ENCODE data around the gene C19orf38. TPM values are rescaled to one million over a fixed set of nuclear protein-coding genes. Genes with fewer than 3 reads are reported as not detected.

Gene C19orf38
- total and polyA plus RNA-seq, 9 of the 15 experiments (the other 6 are each of a cell fraction or from before 2014, with no cell fraction given), result 0.14 to 0.18 TPM; not detected in 7

DNA sequence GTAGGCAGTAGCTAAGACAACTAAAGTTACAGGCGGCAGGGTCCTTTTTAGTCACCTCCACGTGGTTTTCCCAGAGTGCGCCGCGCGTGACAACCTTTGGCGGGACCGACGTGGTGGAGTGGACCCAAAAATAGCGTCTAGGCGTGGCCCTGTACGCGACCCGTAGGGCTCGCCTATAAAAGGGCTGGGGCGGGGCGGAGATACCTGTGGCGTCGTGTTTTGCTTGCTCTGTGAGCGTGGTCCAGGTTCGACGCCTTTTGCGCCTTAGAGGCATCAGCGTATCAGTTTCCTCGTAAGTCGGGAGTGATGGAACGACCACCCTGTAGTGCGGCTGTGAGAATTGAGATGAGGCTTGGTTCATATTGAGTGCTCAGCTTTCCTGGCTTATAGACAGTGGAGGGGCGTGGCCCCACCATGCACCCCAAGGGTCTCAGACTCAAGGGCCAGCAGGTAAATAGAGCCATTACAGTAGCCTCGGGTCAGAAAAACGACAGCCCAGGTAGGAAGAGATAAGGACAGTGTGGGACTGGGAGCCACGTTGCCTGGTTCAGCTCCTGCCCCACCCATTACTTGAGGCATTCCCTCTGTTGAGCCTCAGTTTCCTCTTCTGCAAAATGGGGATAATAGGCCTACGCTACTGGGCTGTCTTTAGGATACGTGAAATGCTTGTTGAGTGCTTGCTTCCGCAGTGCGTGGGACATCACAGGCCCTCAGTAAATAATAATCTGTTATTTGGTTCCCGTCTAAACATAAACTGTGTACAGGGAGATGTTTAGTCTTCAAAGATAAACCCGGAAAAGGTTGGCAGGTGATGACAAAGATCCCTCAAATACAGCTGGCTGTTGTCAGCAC, 11.5 kb upstream of the C19orf38 start (continued):
- TF ChIP-seq MCM2 (IDR thresholded peaks at IDR 0.05; ENCODE audit: low read depth) (no peak), ELF1 (tag; IDR thresholded peaks at IDR 0.05) (peak; percentile 34), RBFOX2 (IDR thresholded peaks at IDR 0.05; ENCODE audit: low read depth, low read length) (peak; percentile 18; the same call in 1 of the 2 replicates), ZFP30 (CRISPR knock-in tag; IDR thresholded peaks at IDR 0.05; ENCODE audit: borderline replicate concordance) (no peak), PURB (CRISPR knock-in tag; IDR thresholded peaks at IDR 0.05; ENCODE audit: low read depth) (0 out of 2 replicates have a peak, but pooled peaks have one; percentile 37), HDAC8 (tag; IDR thresholded peaks at IDR 0.05) (peak; percentile 95), HBP1 (CRISPR knock-in tag; IDR thresholded peaks at IDR 0.05) (no peak), ZBTB43 (CRISPR knock-in tag; IDR thresholded peaks at IDR 0.05) (no peak), BHLHE40 (IDR thresholded peaks at IDR 0.05; ENCODE audit: low read length) (peak; percentile 61; the same call in 1 of the 2 replicates), MCM3 (IDR thresholded peaks at IDR 0.05) (no peak), SAFB (IDR thresholded peaks at IDR 0.05; ENCODE audit: borderline replicate concordance, low read depth, low read length) (peak; percentile 62; the same call in 1 of the 2 replicates), ZNF707 (CRISPR knock-in tag; conservative IDR thresholded peaks at IDR 0.05) (peak; percentile 67; the same call in 1 of the 2 replicates), SP1 (CRISPR knock-in tag; IDR thresholded peaks at IDR 0.05) (peak; percentile 86; the same call in 1 of the 2 replicates), CHD1 (IDR thresholded peaks at IDR 0.05; ENCODE audit: low read length) (no peak), LARP7 (IDR thresholded peaks at IDR 0.05) (peak; percentile 76; the same call in 1 of the 2 replicates), TEAD1 (CRISPR knock-in tag; IDR thresholded peaks at IDR 0.05) (peak; percentile 87 to 97), POLR2B (IDR thresholded peaks at IDR 0.05; ENCODE audit: low read depth, partially characterized antibody) (no peak), RBM25 (IDR thresholded peaks at IDR 0.05; ENCODE audit: low read depth, low read length, severe bottlenecking) (peak; percentile 91), ZNF699 (CRISPR knock-in tag; IDR thresholded peaks at IDR 0.05; ENCODE audit: insufficient replicate concordance) (no peak), SOX6 (IDR thresholded peaks at IDR 0.05) (peak; percentile 45; the same call in 1 of the 2 replicates)
- TF ChIP-seq, protein P1, sequence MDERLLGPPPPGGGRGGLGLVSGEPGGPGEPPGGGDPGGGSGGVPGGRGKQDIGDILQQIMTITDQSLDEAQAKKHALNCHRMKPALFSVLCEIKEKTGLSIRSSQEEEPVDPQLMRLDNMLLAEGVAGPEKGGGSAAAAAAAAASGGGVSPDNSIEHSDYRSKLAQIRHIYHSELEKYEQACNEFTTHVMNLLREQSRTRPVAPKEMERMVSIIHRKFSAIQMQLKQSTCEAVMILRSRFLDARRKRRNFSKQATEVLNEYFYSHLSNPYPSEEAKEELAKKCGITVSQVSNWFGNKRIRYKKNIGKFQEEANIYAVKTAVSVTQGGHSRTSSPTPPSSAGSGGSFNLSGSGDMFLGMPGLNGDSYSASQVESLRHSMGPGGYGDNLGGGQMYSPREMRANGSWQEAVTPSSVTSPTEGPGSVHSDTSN (CRISPR knock-in tag; IDR thresholded peaks at IDR 0.05; ENCODE audit: low read depth), result no peak
- TF ChIP-seq, protein P1 (tag; conservative IDR thresholded peaks at IDR 0.05; ENCODE audit: low read depth), result no peak

All from K562 (cell line).